Right atrium auricular region (tissue), 2 donors: Measurements from ENCODE around the gene FICD. TPM values are rescaled to one million over a fixed set of nuclear protein-coding genes. Genes with fewer than 3 reads are reported as not detected.

Experiments used
- DNase-seq: peaks from one replicate; pipeline ENCODE4 v3.0.0-alpha.2; 2019; ENCODE audit warnings: low spot score
- H3K27ac ChIP-seq, 2 donors: fragments of 200-600 bp; sonication (generic); 1 replicate in 1 of 2; 2 replicates in 1 of 2; pipeline ENCODE4 v1.5.1; 2016 to 2019
- H3K27me3 ChIP-seq, 2 donors: fragments of 200-600 bp; sonication (generic); one replicate each; pipeline versions ENCODE4 v1.5.1 to v1.6.0; 2017 to 2019
- H3K36me3 ChIP-seq: fragments of 200-600 bp; sonication (generic); one replicate; pipeline ENCODE4 v1.5.1; 2016
- H3K4me1 ChIP-seq, 2 donors: fragments of 200-600 bp; sonication (generic); one replicate each; pipeline versions ENCODE4 v1.5.1 to v1.6.0; 2017 to 2019
- H3K4me3 ChIP-seq, 2 donors: fragments of 200-600 bp; sonication (generic); 1 replicate in 1 of 2; 2 replicates in 1 of 2; pipeline ENCODE4 v1.5.1; 2017 to 2019; ENCODE audit warnings: mild to moderate bottlenecking in 1 of 2, moderate library complexity in 1 of 2
- H3K9me3 ChIP-seq, 2 donors: fragments of 200-600 bp; sonication (generic); one replicate each; pipeline ENCODE4 v1.5.1; 2019
- CTCF ChIP-seq, 2 donors: fragments of 200-600 bp; sonication (generic); IDR thresholded peaks; one replicate each; pipeline ENCODE4 v1.5.1; 2019; ENCODE audit warnings: antibody characterized with exemption in 2 of 2
- total RNA-seq, 2 donors: library from RNA; depleted of rRNA; stranded (reverse); fragments of >200 nt; gene quantifications; one replicate each; pipeline ENCODE4 v1.1.0, GENCODE V29; 2016

The FICD gene
- 1 to 10 TPM; 2.6 to 7.5 TPM for total RNA-seq

- DNase-seq: peak; percentile 100
- peak within 1 kb of the TSS; percentile 67 to 85 for H3K4me3 ChIP-seq
- TF ChIP-seq CTCF (IDR thresholded peaks at IDR 0.05): no peak
- peaks cover 0 to 14% of the 10 kb centered on the region in 2 donors for H3K4me1 ChIP-seq
- H3K9me3 ChIP-seq: no peaks in the 10 kb centered on the region
- peak within 1 kb of the TSS; percentile 63 to 74 for H3K27ac ChIP-seq
- peaks cover 24% of the 10 kb centered on the region for H3K36me3 ChIP-seq
- H3K27me3 ChIP-seq: no peaks in the 10 kb centered on the region
Measured at GRCh38 chr12:108514973-108515814, at the start of gene FICD. Gene FICD, plus strand, starts transcription at chr12:108515277. Its CDS starts 1,696 bp downstream, at chr12:108516973.

- H3K27ac ChIP-seq: no peak overlapping the region
- no peaks in the 10 kb centered on the region for H3K9me3 ChIP-seq
- DNase-seq: no peak
- no peak for TF ChIP-seq CTCF (IDR thresholded peaks at IDR 0.05)
- no peaks in the 10 kb centered on the region for H3K4me1 ChIP-seq
- H3K36me3 ChIP-seq: no peaks in the 10 kb centered on the region
- H3K27me3 ChIP-seq: no peaks in the 10 kb centered on the region
- no peak overlapping the region for H3K4me3 ChIP-seq
Measured at GRCh38 chr12:108465417-108465816, 49.7 kb upstream of the FICD start.

GRCh38 chr12:108468196-108468968 lies 46.7 kb upstream of the FICD start:
- Histone ChIP-seq H3K4me3 (no peak overlapping the region), H3K4me1 (no peaks in the 10 kb centered on the region), H3K36me3 (no peaks in the 10 kb centered on the region), H3K27me3 (no peaks in the 10 kb centered on the region), H3K27ac (no peak overlapping the region), H3K9me3 (no peaks in the 10 kb centered on the region)
- no peak for TF ChIP-seq CTCF (IDR thresholded peaks at IDR 0.05)
- no peak for DNase-seq

DNA sequence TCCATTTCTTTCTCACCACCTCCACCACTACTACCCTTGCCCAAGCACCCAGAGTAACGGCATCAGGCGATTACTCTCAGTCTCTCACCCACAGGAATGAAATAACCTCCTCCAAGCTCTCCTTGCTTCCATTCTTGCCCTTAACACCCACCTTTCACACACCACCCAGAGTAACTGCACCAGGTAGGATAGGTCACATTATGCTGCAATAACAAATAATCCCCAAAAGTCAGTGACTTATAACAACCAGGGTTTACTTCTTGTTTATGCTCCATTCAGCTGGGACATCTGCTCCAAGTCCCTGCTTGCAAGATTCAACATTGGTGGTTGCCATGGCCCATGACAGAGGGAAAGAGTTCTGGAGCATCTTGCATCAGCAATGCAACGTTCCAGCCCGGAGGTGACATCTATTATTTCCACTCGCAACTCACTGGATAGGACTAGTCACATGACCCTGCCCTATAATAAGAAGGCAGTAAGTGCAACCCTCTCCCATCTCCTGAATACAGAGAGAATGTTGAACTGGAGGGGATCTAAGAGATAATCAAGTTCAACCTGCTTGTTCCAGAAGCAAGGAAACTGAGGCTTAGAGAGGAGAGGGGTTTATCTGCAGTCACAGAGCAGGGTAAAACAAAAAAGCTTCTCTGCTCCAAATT lies 41.5 kb upstream of the FICD start:
- Histone ChIP-seq H3K4me1 (no peaks in the 10 kb centered on the region), H3K4me3 (no peak overlapping the region), H3K27ac (no peak overlapping the region), H3K9me3 (no peaks in the 10 kb centered on the region), H3K27me3 (no peaks in the 10 kb centered on the region), H3K36me3 (no peaks in the 10 kb centered on the region)
- DNase-seq: no peak
- no peak for TF ChIP-seq CTCF (IDR thresholded peaks at IDR 0.05)

GRCh38 chr12:108475396-108475795 lies 39.7 kb upstream of the FICD start:
- no peaks in the 10 kb centered on the region for H3K27me3 ChIP-seq
- no peak for DNase-seq
- H3K27ac ChIP-seq: no peak overlapping the region
- H3K36me3 ChIP-seq: no peaks in the 10 kb centered on the region
- TF ChIP-seq CTCF (IDR thresholded peaks at IDR 0.05): no peak
- H3K4me3 ChIP-seq: no peak overlapping the region
- no peaks in the 10 kb centered on the region for H3K4me1 ChIP-seq
- H3K9me3 ChIP-seq: no peaks in the 10 kb centered on the region
